ENCODE measurements around the gene INTS3.

DNA sequence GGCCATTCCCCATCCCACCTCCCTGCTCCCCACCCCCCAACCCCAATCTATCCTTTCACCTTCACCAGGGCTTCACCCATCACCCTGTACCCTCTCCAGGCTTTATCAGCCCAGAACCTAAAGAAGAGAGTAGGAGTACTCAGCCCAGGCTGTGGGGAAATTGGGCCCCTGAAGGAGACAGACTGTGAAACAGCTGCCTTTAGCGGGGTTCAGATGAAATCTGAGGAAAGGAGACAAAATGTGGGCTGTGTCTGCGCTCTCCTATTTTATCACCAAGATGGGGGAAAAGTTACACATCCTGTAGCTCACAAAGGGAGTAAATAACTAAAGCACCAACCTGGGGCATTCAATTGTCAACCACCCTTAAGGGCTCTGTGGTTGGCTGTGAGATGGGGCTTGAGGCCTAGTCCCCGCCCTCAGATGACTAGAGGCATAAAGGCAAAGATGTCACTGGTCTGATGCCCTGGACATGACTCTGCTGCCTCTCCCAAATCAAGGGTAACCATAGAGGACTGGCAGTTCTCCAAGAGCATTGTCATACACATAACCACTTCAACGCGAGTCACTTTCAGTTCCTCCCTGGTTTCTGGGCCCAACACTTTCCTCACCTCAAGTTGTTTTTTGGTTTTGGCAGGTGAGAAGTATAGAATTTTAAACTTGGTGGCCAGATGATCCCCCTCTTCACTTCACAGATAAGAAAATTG is 77.3 kb downstream of the INTS3 start:
- no peak for TF ChIP-seq POLR2A (IDR thresholded peaks at IDR 0.05; ENCODE audit: low read depth, low read length)
- TF ChIP-seq SPI1 (IDR thresholded peaks at IDR 0.05; ENCODE audit: low read depth, low read length), result peak; percentile 100
- peak; percentile 66; the same call in 1 of the 2 replicates for TF ChIP-seq POLR2AphosphoS5 (IDR thresholded peaks at IDR 0.05; ENCODE audit: low read depth, low read length)
- peak; percentile 35; the same call in 1 of the 2 replicates for TF ChIP-seq TAF1 (IDR thresholded peaks at IDR 0.05; ENCODE audit: low read depth, low read length)
- peak; percentile 71 for TF ChIP-seq POU2F2 (IDR thresholded peaks at IDR 0.05; ENCODE audit: low read depth, low read length)

All from GM12891 (cell line).